T-helper 2 cell treated with Interferon-gamma antibody and Interleukin-4, amounts not matched to agents 5 μg/mL and 100 μg/mL, for 36 hours (primary cell): Measurements from ENCODE around the gene TMOD1.
"Not testable (repeated sequence)": the region's sequence is repeated elsewhere in the genome, so short reads cannot be mapped to it uniquely, and the experiment has no call there.

ENCODE experiments used
- DNase-seq: peaks from one replicate; pipeline ENCODE4 v3.0.0; 2021; ENCODE audit warnings: low spot score
- H3K27ac Mint-ChIP-seq: one replicate; pipeline ENCODE4 v1.8.0; 2021; ENCODE audit warnings: mild to moderate bottlenecking, mixed read lengths
- H3K27me3 Mint-ChIP-seq: one replicate; pipeline ENCODE4 v1.8.0; 2021; ENCODE audit warnings: low read depth, mixed read lengths
- H3K36me3 Mint-ChIP-seq: one replicate; pipeline ENCODE4 v1.8.0; 2021; ENCODE audit warnings: low read depth, mixed read lengths
- H3K4me1 Mint-ChIP-seq: one replicate; pipeline ENCODE4 v1.8.0; 2021; ENCODE audit warnings: low read depth, mixed read lengths
- H3K4me3 Mint-ChIP-seq: one replicate; pipeline ENCODE4 v1.8.0; 2022; ENCODE audit warnings: mild to moderate bottlenecking, moderate library complexity, mixed read lengths
- H3K9me3 Mint-ChIP-seq: one replicate; pipeline ENCODE4 v1.8.0; 2021; ENCODE audit warnings: mixed read lengths

TMOD1 gene

GRCh38 chr9:97602430-97602829, 101.0 kb downstream of the TMOD1 start:
- Mint-ChIP-seq H3K27me3 (peaks cover 2% of the 10 kb centered on the region), H3K36me3 (peaks cover 29% of the 10 kb centered on the region), H3K27ac (no peak overlapping the region), H3K4me1 (peaks cover 6% of the 10 kb centered on the region), H3K4me3 (no peak overlapping the region), H3K9me3 (no peaks in the 10 kb centered on the region)
- no peak for DNase-seq

GRCh38 chr9:97604901-97605645, 103.6 kb downstream of the TMOD1 start:
- Mint-ChIP-seq H3K4me1 (no peaks in the 10 kb centered on the region), H3K36me3 (peaks cover 30% of the 10 kb centered on the region), H3K9me3 (no peaks in the 10 kb centered on the region), H3K27me3 (no peaks in the 10 kb centered on the region), H3K27ac (no peak overlapping the region), H3K4me3 (no peak overlapping the region)
- DNase-seq = no peak

GRCh38 chr9:97615439-97616072, 114.1 kb downstream of the TMOD1 start:
- H3K27me3 Mint-ChIP-seq = no peaks in the 10 kb centered on the region
- DNase-seq = no peak
- H3K36me3 Mint-ChIP-seq = peaks cover 14% of the 10 kb centered on the region
- H3K27ac Mint-ChIP-seq = no peak overlapping the region
- H3K9me3 Mint-ChIP-seq = no peaks in the 10 kb centered on the region
- peaks cover 15% of the 10 kb centered on the region for H3K4me1 Mint-ChIP-seq
- H3K4me3 Mint-ChIP-seq = no peak overlapping the region

GRCh38 chr9:97617939-97618416, 116.5 kb downstream of the TMOD1 start:
- Mint-ChIP-seq H3K27ac (no peak overlapping the region), H3K4me1 (peaks cover 15% of the 10 kb centered on the region), H3K9me3 (no peaks in the 10 kb centered on the region), H3K4me3 (no peak overlapping the region), H3K36me3 (peaks cover 20% of the 10 kb centered on the region), H3K27me3 (no peaks in the 10 kb centered on the region)
- DNase-seq = no peak

DNA sequence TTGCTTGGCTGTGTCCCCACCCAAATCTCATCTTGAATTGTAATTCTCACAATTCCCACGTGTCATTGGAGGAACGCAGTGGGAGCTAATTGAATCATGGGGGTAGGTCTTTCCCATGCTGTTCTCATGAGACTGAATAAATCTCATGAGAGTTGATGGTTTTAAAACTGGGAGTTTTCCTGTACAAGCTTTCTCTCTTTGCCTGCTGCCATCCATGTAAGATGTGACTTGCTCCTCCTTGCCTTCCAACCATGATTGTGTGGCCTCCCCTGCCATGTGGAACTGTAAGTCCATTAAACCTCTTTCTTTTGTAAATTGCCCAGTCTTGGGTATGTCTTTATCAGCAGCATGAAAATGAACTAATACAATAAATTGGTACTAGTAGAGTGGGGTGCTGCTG, 118.6 kb downstream of the TMOD1 start:
- H3K36me3 Mint-ChIP-seq = peaks cover 34% of the 10 kb centered on the region
- H3K4me3 Mint-ChIP-seq, H3K27ac Mint-ChIP-seq, H3K27me3 Mint-ChIP-seq, DNase-seq, H3K9me3 Mint-ChIP-seq: not testable (repeated sequence)
- peaks cover 15% of the 10 kb centered on the region for H3K4me1 Mint-ChIP-seq

DNA sequence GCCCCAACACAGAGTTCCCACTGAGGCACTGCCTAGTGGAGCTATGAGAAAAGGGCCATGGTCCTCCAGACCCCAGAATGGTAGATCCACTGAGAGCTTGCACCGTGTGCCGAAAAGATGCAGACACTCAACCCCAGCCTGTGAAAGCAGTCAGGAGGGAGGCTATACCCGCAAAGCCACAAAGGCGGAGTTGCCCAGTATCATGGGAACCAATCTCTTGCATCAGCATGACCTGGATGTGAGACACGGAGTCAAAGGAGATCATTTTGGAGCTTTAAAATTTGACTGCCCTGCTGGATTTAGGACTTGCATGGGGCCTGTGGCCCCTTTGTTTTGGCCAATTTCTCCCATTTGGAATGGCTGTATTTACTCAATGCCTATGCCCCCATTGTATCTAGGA, 121.0 kb downstream of the TMOD1 start:
- DNase-seq, H3K9me3 Mint-ChIP-seq, H3K4me3 Mint-ChIP-seq, H3K27ac Mint-ChIP-seq, H3K27me3 Mint-ChIP-seq: not testable (repeated sequence)
- H3K4me1 Mint-ChIP-seq = peaks cover 14% of the 10 kb centered on the region
- H3K36me3 Mint-ChIP-seq = peaks cover 32% of the 10 kb centered on the region

- Mint-ChIP-seq H3K36me3 (peaks cover 32% of the 10 kb centered on the region), H3K4me1 (no peaks in the 10 kb centered on the region), H3K27ac (no peak overlapping the region), H3K27me3 (no peaks in the 10 kb centered on the region), H3K9me3 (no peaks in the 10 kb centered on the region), H3K4me3 (no peak overlapping the region)
- DNase-seq = no peak
Observed at GRCh38 chr9:97623946-97624345, 122.5 kb downstream of the TMOD1 start.

GRCh38 chr9:97625620-97626019, 124.2 kb downstream of the TMOD1 start:
- Mint-ChIP-seq H3K36me3 (peaks cover 27% of the 10 kb centered on the region), H3K4me3 (no peak overlapping the region), H3K9me3 (no peaks in the 10 kb centered on the region), H3K4me1 (peaks cover 4% of the 10 kb centered on the region), H3K27ac (no peak overlapping the region), H3K27me3 (no peaks in the 10 kb centered on the region)
- no peak for DNase-seq

DNA sequence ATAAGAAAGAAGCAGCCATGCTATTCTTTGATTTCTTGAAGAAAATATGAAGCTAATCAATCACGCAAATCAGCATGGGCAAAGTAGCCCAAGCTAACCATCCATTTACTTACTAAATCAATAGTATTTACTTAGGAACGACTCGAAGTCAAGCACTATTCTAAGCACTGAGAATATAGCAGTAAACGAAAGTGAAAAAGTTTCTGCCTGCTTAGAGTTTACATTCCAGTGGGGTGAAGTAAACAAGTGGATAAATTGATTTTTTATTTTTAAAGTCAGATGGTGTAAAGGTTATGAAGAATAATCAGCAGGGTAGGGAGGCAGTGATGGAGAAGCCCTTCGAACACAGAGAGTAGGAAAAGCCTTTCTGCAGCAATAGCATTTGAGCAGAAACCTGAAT, 126.2 kb downstream of the TMOD1 start:
- Mint-ChIP-seq H3K4me3 (no peak overlapping the region), H3K4me1 (peaks cover 11% of the 10 kb centered on the region), H3K27me3 (no peaks in the 10 kb centered on the region), H3K27ac (no peak overlapping the region), H3K36me3 (peaks cover 19% of the 10 kb centered on the region), H3K9me3 (no peaks in the 10 kb centered on the region)
- no peak for DNase-seq

- Mint-ChIP-seq H3K27ac (no peak overlapping the region), H3K36me3 (peaks cover 15% of the 10 kb centered on the region), H3K4me1 (peaks cover 12% of the 10 kb centered on the region), H3K9me3 (no peaks in the 10 kb centered on the region), H3K27me3 (no peaks in the 10 kb centered on the region), H3K4me3 (no peak overlapping the region)
- no peak for DNase-seq
Observed at GRCh38 chr9:97628668-97629067, 127.2 kb downstream of the TMOD1 start.

- no peak for DNase-seq
- Mint-ChIP-seq H3K4me3 (no peak overlapping the region), H3K27ac (no peak overlapping the region), H3K27me3 (no peaks in the 10 kb centered on the region), H3K4me1 (peaks cover 12% of the 10 kb centered on the region), H3K9me3 (no peaks in the 10 kb centered on the region), H3K36me3 (peaks cover 10% of the 10 kb centered on the region)
Observed at GRCh38 chr9:97629156-97629555, 127.7 kb downstream of the TMOD1 start.

- Mint-ChIP-seq H3K4me1 (peaks cover 23% of the 10 kb centered on the region), H3K36me3 (peaks cover 12% of the 10 kb centered on the region), H3K9me3 (no peaks in the 10 kb centered on the region), H3K27me3 (no peaks in the 10 kb centered on the region), H3K27ac (no peak overlapping the region), H3K4me3 (no peak overlapping the region)
- DNase-seq = no peak
Observed at GRCh38 chr9:97630591-97630990, 129.1 kb downstream of the TMOD1 start.

GRCh38 chr9:97632248-97632984, 130.9 kb downstream of the TMOD1 start:
- H3K4me1 Mint-ChIP-seq = peaks cover 33% of the 10 kb centered on the region
- H3K27me3 Mint-ChIP-seq = no peaks in the 10 kb centered on the region
- peak; percentile 12 for DNase-seq
- no peaks in the 10 kb centered on the region for H3K9me3 Mint-ChIP-seq
- H3K27ac Mint-ChIP-seq = peak overlapping the region; percentile 99
- peaks cover 13% of the 10 kb centered on the region for H3K36me3 Mint-ChIP-seq
- peak overlapping the region; percentile 95 for H3K4me3 Mint-ChIP-seq
